MM.1S (cell line): ENCODE results near the gene TRAPPC12.

ENCODE experiments used
- DNase-seq: peaks from one replicate; pipeline ENCODE4 v3.0.0-alpha.2; 2015
- H2AFZ ChIP-seq: fragments of 300-600 bp; sonication (generic); 2 replicates; pipeline ENCODE4 v1.6.0; 2016; ENCODE audit warnings: antibody characterized with exemption, low read length
- H3F3A ChIP-seq: fragments of 300-600 bp; sonication (generic); 2 replicates; pipeline ENCODE4 v1.6.1; 2016; ENCODE audit warnings: mild to moderate bottlenecking, antibody characterized with exemption, low read length, moderate library complexity, mixed read lengths; ENCODE audit not compliant: insufficient read depth
- H3K27ac ChIP-seq: fragments of 300-600 bp; sonication (generic); 2 replicates; pipeline ENCODE4 v1.5.1; 2016; ENCODE audit warnings: mild to moderate bottlenecking, low read length
- H3K27me3 ChIP-seq: fragments of 300-600 bp; sonication (generic); replicated peaks from 2 replicates; pipeline ENCODE4 v1.6.0; 2016; ENCODE audit warnings: low read length; ENCODE audit not compliant: insufficient read depth
- H3K36me3 ChIP-seq: fragments of 300-600 bp; sonication (generic); replicated peaks from 2 replicates; pipeline ENCODE4 v1.6.1; 2016; ENCODE audit warnings: mild to moderate bottlenecking, low read length, mixed read lengths; ENCODE audit not compliant: insufficient read depth
- H3K4me1 ChIP-seq: fragments of 300-600 bp; sonication (generic); 2 replicates; pipeline ENCODE4 v1.6.1; 2016; ENCODE audit warnings: low read length, mixed read lengths
- H3K4me2 ChIP-seq: fragments of 300-600 bp; sonication (generic); 2 replicates; pipeline ENCODE4 v1.6.0; 2016; ENCODE audit warnings: low read depth, low read length
- H3K4me3 ChIP-seq: fragments of 300-600 bp; sonication (generic); 2 replicates; pipeline ENCODE4 v1.5.1; 2016; ENCODE audit warnings: low read length, mixed read lengths
- H3K79me2 ChIP-seq: fragments of 300-600 bp; sonication (generic); 2 replicates; pipeline ENCODE4 v1.6.1; 2016; ENCODE audit warnings: mixed run types, low read length, mixed read lengths
- H3K9ac ChIP-seq: fragments of 300-600 bp; sonication (generic); 2 replicates; pipeline ENCODE4 v1.6.1; 2016; ENCODE audit warnings: low read length, mixed read lengths
- H3K9me2 ChIP-seq: fragments of 300-600 bp; sonication (generic); replicated peaks from 2 replicates; pipeline ENCODE4 v1.6.1; 2016; ENCODE audit warnings: mild to moderate bottlenecking, low read length, mixed read lengths; ENCODE audit not compliant: insufficient read depth
- H3K9me3 ChIP-seq: fragments of 300-600 bp; sonication (generic); replicated peaks from 2 replicates; pipeline ENCODE4 v1.6.1; 2016; ENCODE audit warnings: mild to moderate bottlenecking, low read length, mixed read lengths; ENCODE audit not compliant: insufficient read depth
- H4K20me1 ChIP-seq: fragments of 300-600 bp; sonication (generic); 2 replicates; pipeline ENCODE4 v1.6.1; 2016; ENCODE audit warnings: mild to moderate bottlenecking, low read length, moderate library complexity, mixed read lengths; ENCODE audit not compliant: insufficient read depth
- EZH2 ChIP-seq: fragments of 300-600 bp; sonication (generic); optimal IDR thresholded peaks from 2 replicates; pipeline ENCODE3; 2017; ENCODE audit warnings: low read depth, mild to moderate bottlenecking, antibody characterized with exemption, low read length, mixed read lengths
- EZH2phosphoT487 ChIP-seq: fragments of 300-600 bp; sonication (generic); IDR thresholded peaks from 2 replicates; pipeline ENCODE4 v1.6.1; 2018; ENCODE audit warnings: antibody characterized with exemption, low read length
- TF ChIP-seq, protein P1 (sequence below): fragments of 300-600 bp; sonication (generic); IDR thresholded peaks from 2 replicates; pipeline ENCODE4 v1.5.1; 2016; ENCODE audit warnings: antibody characterized with exemption, low read length, mixed read lengths

The TRAPPC12 gene

DNA sequence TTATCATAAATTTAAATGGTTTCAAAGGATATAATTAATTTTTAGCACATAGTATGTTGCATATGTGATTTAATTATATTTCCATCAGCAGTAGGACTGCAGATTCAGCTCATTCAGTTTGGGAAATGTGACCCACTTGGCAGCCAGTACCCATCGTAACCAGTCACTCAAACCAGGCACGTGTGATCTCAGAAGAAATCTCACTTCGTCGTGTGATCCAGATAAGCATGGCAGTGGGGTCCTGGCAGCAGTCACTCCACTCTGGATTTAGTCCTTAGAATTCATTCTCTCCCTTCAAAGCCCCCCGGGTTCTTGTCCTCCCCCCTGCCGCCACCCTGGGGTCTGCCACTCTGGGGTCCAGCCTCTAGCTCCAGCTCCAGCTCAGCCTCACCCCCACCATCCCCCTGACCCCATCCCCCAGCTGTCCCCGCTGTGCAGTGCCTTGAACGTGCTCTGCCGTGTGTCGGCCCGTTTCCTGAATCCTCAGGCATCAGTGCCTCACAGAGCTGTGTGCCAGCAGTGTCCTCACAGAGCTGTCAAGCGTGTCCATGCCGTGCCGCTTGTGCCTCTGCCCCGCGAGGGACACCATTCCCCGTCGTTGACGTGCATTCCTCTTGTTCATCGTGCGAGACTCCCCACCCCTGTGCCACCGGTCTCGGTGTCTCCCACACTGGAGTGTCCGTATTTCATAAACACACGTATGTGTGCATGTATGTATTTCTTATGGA lies 34.8 kb downstream of the TRAPPC12 start:
- no peaks in the 10 kb centered on the region for H3F3A ChIP-seq
- no peak overlapping the region for H2AFZ ChIP-seq
- H3K9me2 ChIP-seq, result no peaks in the 10 kb centered on the region
- H3K36me3 ChIP-seq, result no peaks in the 10 kb centered on the region
- no peak overlapping the region for H3K4me2 ChIP-seq
- no peak overlapping the region for H3K27ac ChIP-seq
- no peak for DNase-seq
- H3K4me3 ChIP-seq, result no peak overlapping the region
- no peak for TF ChIP-seq EZH2phosphoT487
- TF ChIP-seq, protein P1, sequence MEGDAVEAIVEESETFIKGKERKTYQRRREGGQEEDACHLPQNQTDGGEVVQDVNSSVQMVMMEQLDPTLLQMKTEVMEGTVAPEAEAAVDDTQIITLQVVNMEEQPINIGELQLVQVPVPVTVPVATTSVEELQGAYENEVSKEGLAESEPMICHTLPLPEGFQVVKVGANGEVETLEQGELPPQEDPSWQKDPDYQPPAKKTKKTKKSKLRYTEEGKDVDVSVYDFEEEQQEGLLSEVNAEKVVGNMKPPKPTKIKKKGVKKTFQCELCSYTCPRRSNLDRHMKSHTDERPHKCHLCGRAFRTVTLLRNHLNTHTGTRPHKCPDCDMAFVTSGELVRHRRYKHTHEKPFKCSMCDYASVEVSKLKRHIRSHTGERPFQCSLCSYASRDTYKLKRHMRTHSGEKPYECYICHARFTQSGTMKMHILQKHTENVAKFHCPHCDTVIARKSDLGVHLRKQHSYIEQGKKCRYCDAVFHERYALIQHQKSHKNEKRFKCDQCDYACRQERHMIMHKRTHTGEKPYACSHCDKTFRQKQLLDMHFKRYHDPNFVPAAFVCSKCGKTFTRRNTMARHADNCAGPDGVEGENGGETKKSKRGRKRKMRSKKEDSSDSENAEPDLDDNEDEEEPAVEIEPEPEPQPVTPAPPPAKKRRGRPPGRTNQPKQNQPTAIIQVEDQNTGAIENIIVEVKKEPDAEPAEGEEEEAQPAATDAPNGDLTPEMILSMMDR, result no peak
- no peak for TF ChIP-seq EZH2
- no peak overlapping the region for H3K9ac ChIP-seq
- no peaks in the 10 kb centered on the region for H3K4me1 ChIP-seq
- no peaks in the 10 kb centered on the region for H3K79me2 ChIP-seq
- H3K27me3 ChIP-seq, result no peaks in the 10 kb centered on the region
- no peaks in the 10 kb centered on the region for H4K20me1 ChIP-seq
- no peaks in the 10 kb centered on the region for H3K9me3 ChIP-seq

DNA sequence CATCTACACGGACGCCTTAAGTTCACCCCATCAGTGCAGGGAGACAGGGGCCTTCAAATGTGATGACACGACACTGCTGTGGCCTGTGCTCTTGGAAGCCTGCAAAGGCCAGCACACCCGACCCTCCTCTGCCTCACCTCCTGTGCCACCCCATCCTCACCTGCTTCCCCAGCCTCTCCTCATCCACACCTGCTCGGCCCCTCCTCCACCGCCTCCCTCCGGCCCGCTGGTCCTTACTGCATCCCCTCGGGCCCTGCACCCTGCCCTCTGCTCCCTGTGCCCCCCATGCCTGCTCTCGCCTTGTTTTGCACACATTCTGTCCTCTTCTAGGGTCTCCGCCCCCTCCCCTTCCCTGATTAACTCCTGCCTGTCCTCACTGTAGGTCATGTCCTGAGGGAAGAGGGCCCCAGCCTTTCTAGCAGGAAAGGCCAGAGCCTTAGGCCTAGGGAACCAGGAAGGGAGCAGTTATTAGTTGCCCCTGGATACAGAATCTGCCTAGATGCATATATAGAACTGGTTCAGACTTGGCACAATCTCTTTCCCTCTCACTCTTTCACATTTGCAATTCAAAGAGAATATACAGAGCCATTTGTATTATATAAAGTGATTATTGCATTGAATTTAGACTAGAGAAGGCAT lies 39.4 kb downstream of the TRAPPC12 start:
- no peak overlapping the region for H3K4me3 ChIP-seq
- no peaks in the 10 kb centered on the region for H3K79me2 ChIP-seq
- no peak overlapping the region for H3K27ac ChIP-seq
- H3K9me3 ChIP-seq, result no peaks in the 10 kb centered on the region
- no peaks in the 10 kb centered on the region for H3K9me2 ChIP-seq
- H3K9ac ChIP-seq, result no peak overlapping the region
- no peak overlapping the region for H3K4me2 ChIP-seq
- no peaks in the 10 kb centered on the region for H3K36me3 ChIP-seq
- H4K20me1 ChIP-seq, result no peaks in the 10 kb centered on the region
- no peak for TF ChIP-seq EZH2phosphoT487
- TF ChIP-seq, protein P1, result no peak
- TF ChIP-seq EZH2, result no peak
- no peaks in the 10 kb centered on the region for H3K4me1 ChIP-seq
- H2AFZ ChIP-seq, result no peak overlapping the region
- no peaks in the 10 kb centered on the region for H3K27me3 ChIP-seq
- no peaks in the 10 kb centered on the region for H3F3A ChIP-seq
- DNase-seq, result no peak

DNA sequence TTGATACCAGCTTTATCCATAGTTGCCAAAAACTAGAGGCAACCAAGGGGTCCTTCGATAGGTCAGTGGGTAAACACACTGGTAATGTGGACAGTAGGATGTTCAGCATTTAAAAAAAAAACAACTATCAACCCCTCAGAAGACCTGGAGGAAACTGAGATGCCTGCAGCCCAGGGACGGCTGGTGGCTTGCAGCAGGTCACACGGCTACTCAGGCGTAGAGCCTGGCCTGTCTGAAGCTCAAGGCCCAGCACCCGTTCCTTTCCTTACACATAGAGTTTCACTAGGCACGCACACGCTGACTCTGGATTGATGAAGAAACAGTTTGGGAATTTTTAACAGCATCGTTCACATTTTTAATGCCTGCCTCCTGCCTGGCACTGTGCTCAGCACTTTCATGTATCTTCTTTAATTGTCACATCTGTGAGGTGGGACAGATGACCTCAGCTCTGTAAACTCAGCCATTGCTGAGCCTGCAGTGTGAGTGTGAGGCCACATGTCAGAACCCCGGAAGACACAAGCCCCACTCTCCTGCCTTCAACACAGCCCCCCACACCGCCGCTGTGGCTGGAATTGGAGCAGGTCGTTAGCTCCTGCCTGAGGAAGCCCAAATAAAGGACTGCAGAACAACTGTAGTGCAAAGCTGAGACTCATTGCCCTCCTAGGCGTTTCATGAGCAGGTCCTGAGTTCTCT lies 40.7 kb downstream of the TRAPPC12 start:
- H3K36me3 ChIP-seq, result no peaks in the 10 kb centered on the region
- no peaks in the 10 kb centered on the region for H3K79me2 ChIP-seq
- H3K4me2 ChIP-seq, result no peak overlapping the region
- H3K4me3 ChIP-seq, result no peak overlapping the region
- no peaks in the 10 kb centered on the region for H4K20me1 ChIP-seq
- H2AFZ ChIP-seq, result no peak overlapping the region
- no peaks in the 10 kb centered on the region for H3K9me2 ChIP-seq
- no peaks in the 10 kb centered on the region for H3K4me1 ChIP-seq
- no peaks in the 10 kb centered on the region for H3K9me3 ChIP-seq
- H3F3A ChIP-seq, result no peaks in the 10 kb centered on the region
- no peak overlapping the region for H3K9ac ChIP-seq
- no peak for DNase-seq
- no peak overlapping the region for H3K27ac ChIP-seq
- no peak for TF ChIP-seq EZH2phosphoT487
- TF ChIP-seq, protein P1, result no peak
- no peak for TF ChIP-seq EZH2
- H3K27me3 ChIP-seq, result no peaks in the 10 kb centered on the region
